ENCODE measurements around the gene COX20.

- TF ChIP-seq SUZ12 (IDR thresholded peaks at IDR 0.05; ENCODE audit: extremely low read depth, insufficient read depth, insufficient read length) (no peak), YY1 (IDR thresholded peaks at IDR 0.05; ENCODE audit: insufficient read depth, insufficient read length) (no peak), ZNF274 (IDR thresholded peaks at IDR 0.05; ENCODE audit: low read depth, low read length) (no peak)
Measured at GRCh38 chr1:244862354-244862698, 26.9 kb downstream of the COX20 start.
